Measurements from ENCODE around the gene GSTA4. TPM values are rescaled to one million over a fixed set of nuclear protein-coding genes. Genes with fewer than 3 reads are reported as not detected.

The GSTA4 gene
- total RNA-seq, 1 donor from 2014 or later, result 10.9 TPM

- DNase-seq (ENCODE audit: low read depth) (no peak), FAIRE-seq (no peak)
- no peak overlapping the region for H3K27ac ChIP-seq (ENCODE audit: low read depth, low read length)
- Mint-ChIP-seq H3K9me3 (ENCODE audit: unreplicated experiment) (no peaks in the 10 kb centered on the region), H3K27me3 (ENCODE audit: low read depth, unreplicated experiment) (no peaks in the 10 kb centered on the region), H3K27ac (ENCODE audit: unreplicated experiment) (no peak overlapping the region), H3K36me3 (ENCODE audit: low read depth, unreplicated experiment) (peaks cover 7% of the 10 kb centered on the region), H3K4me1 (ENCODE audit: low read depth, unreplicated experiment) (no peaks in the 10 kb centered on the region), H3K4me3 (ENCODE audit: unreplicated experiment) (no peak overlapping the region)
- peaks cover 26% of the 10 kb centered on the region for H3K36me3 ChIP-seq (ENCODE audit: insufficient read depth, low read length)
- no peak overlapping the region for H3K9ac ChIP-seq (ENCODE audit: low read length)
- no peaks in the 10 kb centered on the region for H3K79me2 ChIP-seq (ENCODE audit: insufficient read depth, low read length)
- H4K20me1 ChIP-seq (ENCODE audit: insufficient read depth, low read length), result no peaks in the 10 kb centered on the region
- no peak overlapping the region for H2AFZ ChIP-seq (ENCODE audit: low read depth, low read length)
- H3K4me2 ChIP-seq (ENCODE audit: low read length), result no peak overlapping the region
- no peaks in the 10 kb centered on the region for H3K27me3 ChIP-seq (ENCODE audit: insufficient read depth, low read length)
- no peak overlapping the region for H3K4me3 ChIP-seq (ENCODE audit: insufficient read depth, low read depth, low read length)
- TF ChIP-seq CTCF (IDR thresholded peaks at IDR 0.05; ENCODE audit: insufficient read depth, low read depth, low read length) (no peak), EZH2 (IDR thresholded peaks at IDR 0.05; ENCODE audit: insufficient read depth, low read length) (no peak)
- no peaks in the 10 kb centered on the region for H3K4me1 ChIP-seq (ENCODE audit: insufficient read depth, low read length)
- no peaks in the 10 kb centered on the region for H3K9me3 ChIP-seq (ENCODE audit: insufficient read depth, low read depth, low read length)
Measured at GRCh38 chr6:53027131-53027718, 32.1 kb upstream of the GSTA4 start.

- Histone ChIP-seq H3K9ac (ENCODE audit: low read length) (no peak overlapping the region), H3K79me2 (ENCODE audit: insufficient read depth, low read length) (no peaks in the 10 kb centered on the region), H3K27me3 (ENCODE audit: insufficient read depth, low read length) (no peaks in the 10 kb centered on the region), H3K36me3 (ENCODE audit: insufficient read depth, low read length) (peaks cover 26% of the 10 kb centered on the region), H2AFZ (ENCODE audit: low read depth, low read length) (no peak overlapping the region), H3K9me3 (ENCODE audit: insufficient read depth, low read depth, low read length) (no peaks in the 10 kb centered on the region), H3K4me3 (ENCODE audit: insufficient read depth, low read depth, low read length) (no peak overlapping the region), H3K4me2 (ENCODE audit: low read length) (no peak overlapping the region), H4K20me1 (ENCODE audit: insufficient read depth, low read length) (no peaks in the 10 kb centered on the region), H3K4me1 (ENCODE audit: insufficient read depth, low read length) (no peaks in the 10 kb centered on the region), H3K27ac (ENCODE audit: low read depth, low read length) (no peak overlapping the region)
- DNase-seq (ENCODE audit: low read depth), result no peak
- Mint-ChIP-seq H3K27ac (ENCODE audit: unreplicated experiment) (no peak overlapping the region), H3K27me3 (ENCODE audit: low read depth, unreplicated experiment) (no peaks in the 10 kb centered on the region), H3K9me3 (ENCODE audit: unreplicated experiment) (no peaks in the 10 kb centered on the region), H3K4me1 (ENCODE audit: low read depth, unreplicated experiment) (no peaks in the 10 kb centered on the region), H3K4me3 (ENCODE audit: unreplicated experiment) (no peak overlapping the region), H3K36me3 (ENCODE audit: low read depth, unreplicated experiment) (peaks cover 7% of the 10 kb centered on the region)
- FAIRE-seq, result no peak
- TF ChIP-seq EZH2 (IDR thresholded peaks at IDR 0.05; ENCODE audit: insufficient read depth, low read length) (no peak), CTCF (IDR thresholded peaks at IDR 0.05; ENCODE audit: insufficient read depth, low read depth, low read length) (no peak)
Measured at GRCh38 chr6:53026526-53026925, 31.4 kb upstream of the GSTA4 start.

- FAIRE-seq, result no peak
- no peak for TF ChIP-seq EZH2 (IDR thresholded peaks at IDR 0.05; ENCODE audit: insufficient read depth, low read length)
- no peak for TF ChIP-seq CTCF (IDR thresholded peaks at IDR 0.05; ENCODE audit: insufficient read depth, low read depth, low read length)
Measured at GRCh38 chr6:53023323-53023722, 28.2 kb upstream of the GSTA4 start.

More at GRCh38 chr6:53023323-53023722, 28.2 kb upstream of the GSTA4 start:
- H2AFZ ChIP-seq (ENCODE audit: low read depth, low read length), result no peak overlapping the region
- peaks cover 7% of the 10 kb centered on the region for H3K36me3 ChIP-seq (ENCODE audit: insufficient read depth, low read length)
- peaks cover 2% of the 10 kb centered on the region for H3K9me3 Mint-ChIP-seq (ENCODE audit: unreplicated experiment)
- no peaks in the 10 kb centered on the region for H3K27me3 Mint-ChIP-seq (ENCODE audit: low read depth, unreplicated experiment)
- no peak for DNase-seq (ENCODE audit: low read depth)
- H3K9ac ChIP-seq (ENCODE audit: low read length), result no peak overlapping the region
- H3K4me3 Mint-ChIP-seq (ENCODE audit: unreplicated experiment), result no peak overlapping the region
- H3K27ac ChIP-seq (ENCODE audit: low read depth, low read length), result no peak overlapping the region
- H3K27me3 ChIP-seq (ENCODE audit: insufficient read depth, low read length), result no peaks in the 10 kb centered on the region
- no peak overlapping the region for H3K4me3 ChIP-seq (ENCODE audit: insufficient read depth, low read depth, low read length)
- no peaks in the 10 kb centered on the region for H4K20me1 ChIP-seq (ENCODE audit: insufficient read depth, low read length)
- no peak overlapping the region for H3K4me2 ChIP-seq (ENCODE audit: low read length)
- H3K4me1 ChIP-seq (ENCODE audit: insufficient read depth, low read length), result no peaks in the 10 kb centered on the region
- H3K36me3 Mint-ChIP-seq (ENCODE audit: low read depth, unreplicated experiment), result peaks cover 9% of the 10 kb centered on the region
- H3K27ac Mint-ChIP-seq (ENCODE audit: unreplicated experiment), result no peak overlapping the region
- no peaks in the 10 kb centered on the region for H3K9me3 ChIP-seq (ENCODE audit: insufficient read depth, low read depth, low read length)
- no peaks in the 10 kb centered on the region for H3K4me1 Mint-ChIP-seq (ENCODE audit: low read depth, unreplicated experiment)
- H3K79me2 ChIP-seq (ENCODE audit: insufficient read depth, low read length), result no peaks in the 10 kb centered on the region

All from astrocyte (in vitro differentiated cells and primary cell).